GM19238 (cell line): Measurements from ENCODE around the gene CMIP.
"Not testable (repeated sequence)": the region's sequence is repeated elsewhere in the genome, so short reads cannot be mapped to it uniquely, and the experiment has no call there.

Source experiments
- DNase-seq: peaks from one replicate; pipeline ENCODE4 v3.0.0; 2011; ENCODE audit warnings: low spot score; ENCODE audit not compliant: insufficient read length

Gene CMIP

GRCh38 chr16:81514568-81515258, 70.1 kb downstream of the CMIP start:
- DNase-seq = no peak

- no peak for DNase-seq
Measured at GRCh38 chr16:81515281-81515680, 70.7 kb downstream of the CMIP start.

GRCh38 chr16:81515721-81516120, 71.1 kb downstream of the CMIP start:
- no peak for DNase-seq

GRCh38 chr16:81516478-81517149, 72.0 kb downstream of the CMIP start:
- no peak for DNase-seq

- DNase-seq = no peak
Measured at GRCh38 chr16:81517150-81517499, 72.5 kb downstream of the CMIP start.

- no peak for DNase-seq
Measured at GRCh38 chr16:81517629-81518438, 73.2 kb downstream of the CMIP start.

- no peak for DNase-seq
Measured at GRCh38 chr16:81518439-81518757, 73.8 kb downstream of the CMIP start.

GRCh38 chr16:81519301-81520150, 74.9 kb downstream of the CMIP start:
- DNase-seq = no peak

GRCh38 chr16:81520151-81520470, 75.5 kb downstream of the CMIP start:
- DNase-seq = no peak

GRCh38 chr16:81520560-81521135, 76.0 kb downstream of the CMIP start:
- no peak for DNase-seq

- DNase-seq = peak; percentile 74
Measured at GRCh38 chr16:81521141-81521626, 76.6 kb downstream of the CMIP start.

- DNase-seq = no peak
Measured at GRCh38 chr16:81522108-81522701, 77.6 kb downstream of the CMIP start.

GRCh38 chr16:81522851-81523250, 78.2 kb downstream of the CMIP start:
- DNase-seq = not testable (repeated sequence)

GRCh38 chr16:81523387-81524115, 78.9 kb downstream of the CMIP start:
- DNase-seq = no peak

- DNase-seq = no peak
Measured at GRCh38 chr16:81524382-81524781, 79.8 kb downstream of the CMIP start.

- not testable (repeated sequence) for DNase-seq
Measured at GRCh38 chr16:81524885-81525284, 80.3 kb downstream of the CMIP start.

GRCh38 chr16:81526199-81526598, 81.6 kb downstream of the CMIP start:
- no peak for DNase-seq

GRCh38 chr16:81526935-81527334, 82.3 kb downstream of the CMIP start:
- DNase-seq = no peak

- DNase-seq = no peak
Measured at GRCh38 chr16:81527477-81528178, 83.0 kb downstream of the CMIP start.

- DNase-seq = no peak
Measured at GRCh38 chr16:81528256-81528655, 83.6 kb downstream of the CMIP start.
